Stomach (tissue), 9 donors: ENCODE measurements around the gene FOLR1. TPM values are rescaled to one million over a fixed set of nuclear protein-coding genes. Genes with fewer than 3 reads are reported as not detected.
A peak's percentile ranks its signal among the peaks of the same experiment; 100 is the strongest.

ENCODE experiments used
- DNase-seq, 2 donors: peaks; one replicate each; pipeline versions ENCODE4 v3.0.0 to v3.0.0-alpha.2; 2013 to 2019
- H3K27ac ChIP-seq, 5 donors: fragments of 200-600 bp in 4 of 5; sonication (generic) in 4 of 5; one replicate each; pipeline ENCODE4 v1.5.1; 2013 to 2019; ENCODE audit warnings: mild to moderate bottlenecking in 1 of 5, moderate library complexity in 1 of 5
- H3K27me3 ChIP-seq, 3 donors: fragments of 200-600 bp; sonication (generic); one replicate each; pipeline ENCODE4 v1.5.1; 2017 to 2019; ENCODE audit warnings: mixed run types in 1 of 3
- H3K36me3 ChIP-seq, 4 donors: fragments of 200-600 bp; sonication (generic); 1 replicate in 3 of 4; 2 replicates in 1 of 4; pipeline ENCODE4 v1.5.1; 2016 to 2019
- H3K4me1 ChIP-seq, 4 donors: fragments of 200-600 bp; sonication (generic); one replicate each; pipeline ENCODE4 v1.5.1; 2016 to 2019
- H3K4me3 ChIP-seq, 4 donors: fragments of 200-600 bp; sonication (generic) in 3 of 4; one replicate each; pipeline ENCODE4 v1.5.1; 2016 to 2019; ENCODE audit warnings: mild to moderate bottlenecking in 1 of 4
- H3K9me3 ChIP-seq, 4 donors: fragments of 200-600 bp; sonication (generic); one replicate each; pipeline ENCODE4 v1.5.1; 2016 to 2019
- CTCF ChIP-seq, 7 experiments: fragments of 450-650 bp in 4 of 7; fragments of 200-600 bp in 3 of 7; sonication (generic) in 3 of 7; IDR thresholded peaks; one replicate each; pipeline ENCODE4 v1.5.1; 2016 to 2019; ENCODE audit warnings: antibody characterized with exemption in 7 of 7, control low read depth in 2 of 7, mild to moderate bottlenecking in 1 of 7
- EP300 ChIP-seq: sonication (generic); formaldehyde crosslinking; IDR thresholded peaks from one replicate; pipeline ENCODE4 v1.6.1; 2017; ENCODE audit warnings: antibody characterized with exemption
- POLR2A ChIP-seq, 4 donors: fragments of 450-650 bp; IDR thresholded peaks; one replicate each; pipeline ENCODE4 v1.6.1; 2016; ENCODE audit warnings: antibody characterized with exemption in 4 of 4, control low read depth in 2 of 4, mild to moderate bottlenecking in 1 of 4, moderate library complexity in 1 of 4
- POLR2AphosphoS5 ChIP-seq, 3 donors: sonication (generic); formaldehyde crosslinking; IDR thresholded peaks; one replicate each; pipeline ENCODE4 v1.6.1; 2016; ENCODE audit warnings: antibody characterized with exemption in 3 of 3
- WGBS, 5 donors: extraction: QIAGEN DNeasy Blood & Tissue Kit in 3 of 5; methylation state at CpG; one replicate each; pipeline versions ENCODE4 v1.1.5 to v1.1.7; 2013 to 2018; 5-methylcytosine and 5-hydroxymethylcytosine counted together
- intact Hi-C: fragments of 100-400 bp; cut with DNase I; formaldehyde crosslinking; loops from one replicate; pipeline ENCODE4 v1.15.1; 2023; ENCODE audit warnings: low total_unique reads
- polyA plus RNA-seq, 3 donors: library from polyadenylated mRNA; stranded (reverse); fragments of 200-250 nt; gene quantifications; one replicate each; pipeline ENCODE4 v1.2.3, GENCODE V29; 2013
- total RNA-seq, 5 donors: library from RNA; depleted of rRNA; stranded (reverse); fragments of >200 nt; gene quantifications; one replicate each; pipeline versions ENCODE4 v1.1.0 to v1.2.3, GENCODE V29; 2014 to 2016
- donor health status: healthy with polysubstance abuse.
- donor health status: Bipolar disorder and iron deficiency.
- donor health status: healthy.

Gene FOLR1
- total and polyA plus RNA-seq, 8 donors = 0.55 to 22.6 (median 6.1) TPM; not detected in 3

GRCh38 chr11:72244060-72244360, 52.1 kb downstream of the FOLR1 start, which contains the start of gene PHOX2A:
Gene PHOX2A, minus strand, starts transcription at chr11:72244176. Its CDS starts 172 bp downstream, at chr11:72244004.
- intact Hi-C loops = no loop called here
- H3K4me1 ChIP-seq = peaks cover 30 to 42% (median 36%) of the 10 kb centered on the region in 4 donors
- H3K9me3 ChIP-seq = peaks cover 0 to 8% (median 0%) of the 10 kb centered on the region in 4 donors
- peaks cover 21 to 93% (median 62%) of the 10 kb centered on the region in 3 donors for H3K27me3 ChIP-seq
- H3K4me3 ChIP-seq = peak within 1 kb of the TSS in 3 of 4 donors; percentile 19 to 38 (median 25)
- no peak for DNase-seq
- WGBS, 5 donors = 0 to 4% (median 3%) methylated on average over 7 to 37 of the region's 37 CpGs
- H3K27ac ChIP-seq = no peak within 1 kb of the TSS
- TF ChIP-seq POLR2AphosphoS5 (IDR thresholded peaks at IDR 0.05) = no peak
- TF ChIP-seq CTCF (IDR thresholded peaks at IDR 0.05) = no peak
- TF ChIP-seq POLR2A (IDR thresholded peaks at IDR 0.05) = no peak
- no peak for TF ChIP-seq EP300
- H3K36me3 ChIP-seq = no peaks in the 10 kb centered on the region

DNA sequence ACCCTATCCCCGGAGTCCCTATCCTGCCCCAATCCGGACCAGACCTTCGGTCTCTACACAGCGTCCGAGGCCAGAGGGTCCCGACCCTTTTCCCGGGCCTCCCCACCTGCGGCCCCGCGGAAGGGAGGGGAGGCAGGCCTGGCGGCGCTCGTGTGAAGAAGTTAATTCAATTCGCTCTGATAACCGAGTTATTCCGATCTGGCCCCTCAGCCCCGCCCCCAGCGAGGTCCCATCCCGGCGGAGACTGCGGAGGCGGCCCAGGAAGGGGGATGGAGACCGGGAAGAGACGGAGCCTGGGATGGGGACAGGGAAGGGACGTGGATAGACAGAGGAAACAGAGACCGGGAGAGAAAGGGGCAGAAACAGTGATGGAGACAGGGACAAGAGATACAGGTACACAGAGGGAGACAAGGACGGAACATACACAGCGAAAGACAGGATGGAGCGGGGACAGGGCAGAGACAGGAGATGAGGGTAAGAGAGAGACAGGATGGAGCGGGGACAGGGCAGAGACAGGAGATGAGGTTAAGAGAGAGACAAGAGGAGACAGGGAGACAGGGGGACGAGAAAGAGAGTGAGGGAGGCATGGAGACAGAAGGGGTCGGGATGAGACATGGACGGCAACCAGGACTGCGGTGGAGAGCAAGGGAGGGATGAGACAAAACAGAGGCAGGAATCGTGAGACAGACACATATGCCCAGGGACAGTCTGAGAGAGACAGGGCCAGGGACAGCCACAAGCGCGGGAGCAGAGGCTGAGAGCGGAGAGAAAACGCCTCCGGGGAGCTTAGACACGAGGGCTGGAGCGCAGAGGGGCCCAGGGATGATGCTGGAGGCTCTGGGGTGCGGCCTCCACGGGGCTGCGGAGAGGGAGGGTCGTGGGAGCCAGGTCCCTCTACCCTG, 52.7 kb downstream of the FOLR1 start:
- peak overlapping the region in 3 of 4 donors; percentile 19 to 38 (median 25) for H3K4me3 ChIP-seq

GRCh38 chr11:72245263-72245816, 53.4 kb downstream of the FOLR1 start:
- no peak for DNase-seq
- no peak for TF ChIP-seq EP300
- TF ChIP-seq POLR2AphosphoS5 (IDR thresholded peaks at IDR 0.05) = no peak
- no peak for TF ChIP-seq CTCF (IDR thresholded peaks at IDR 0.05)
- TF ChIP-seq POLR2A (IDR thresholded peaks at IDR 0.05) = no peak
- WGBS, 5 donors = 11 to 18% (median 14%) methylated on average over 19 of the region's 19 CpGs
- Histone ChIP-seq H3K4me3 (no peak overlapping the region), H3K9me3 (peaks cover 0 to 8% (median 0%) of the 10 kb centered on the region in 4 donors), H3K4me1 (peaks cover 17 to 28% (median 24%) of the 10 kb centered on the region in 4 donors), H3K27me3 (peaks cover 21 to 91% (median 61%) of the 10 kb centered on the region in 3 donors), H3K36me3 (no peaks in the 10 kb centered on the region), H3K27ac (no peak overlapping the region)
- intact Hi-C loops = no loop called here

More for the DNA sequence above, 52.7 kb downstream of the FOLR1 start:
- no peak for DNase-seq
- H3K36me3 ChIP-seq = no peaks in the 10 kb centered on the region
- no peak overlapping the region for H3K27ac ChIP-seq
- 8 to 11% (median 9%) methylated on average over 39 to 46 of the region's 46 CpGs for WGBS, 5 donors
- H3K9me3 ChIP-seq = peaks cover 0 to 8% (median 0%) of the 10 kb centered on the region in 4 donors
- H3K27me3 ChIP-seq = peaks cover 21 to 91% (median 62%) of the 10 kb centered on the region in 3 donors
- intact Hi-C loops = no loop called here
- peaks cover 24 to 36% (median 30%) of the 10 kb centered on the region in 4 donors for H3K4me1 ChIP-seq
- TF ChIP-seq EP300 (no peak), POLR2AphosphoS5 (IDR thresholded peaks at IDR 0.05) (no peak), POLR2A (IDR thresholded peaks at IDR 0.05) (no peak), CTCF (IDR thresholded peaks at IDR 0.05) (no peak)

Other genes with a start within 250 kb of the FOLR1 start
- gene IL18BP, start 193.2 kb upstream of the FOLR1 start, total RNA-seq = 10 to 100 TPM in 3 of 5 donors, 1 to 10 TPM in 2; 2.7 to 14.8 (median 11.7) TPM
- 1 to 10 TPM; 2.0 to 6.2 (median 3.8) TPM for gene IL18BP, start 193.2 kb upstream of the FOLR1 start, polyA plus RNA-seq
- gene NUMA1, start 111.6 kb upstream of the FOLR1 start, total RNA-seq = 100 to 1,000 TPM; 161 to 619 (median 285) TPM
- 100 to 1,000 TPM in 1 of 3 donors, 10 to 100 TPM in 2; 84.2 to 115 (median 92.1) TPM for gene NUMA1, start 111.6 kb upstream of the FOLR1 start, polyA plus RNA-seq
- gene LRRC51, start 111.3 kb upstream of the FOLR1 start, total RNA-seq = 1 to 10 TPM in 2 of 5 donors, not detected in 3; 2.0 to 4.8 TPM
- 1 to 10 TPM; 5.8 to 7.9 (median 6.8) TPM for gene LRRC51, start 111.3 kb upstream of the FOLR1 start, polyA plus RNA-seq
- 100 to 1,000 TPM in 2 of 5 donors, 10 to 100 TPM in 2, 1 to 10 TPM in 1; 3.5 to 121 (median 88.4) TPM for gene LAMTOR1, start 88.8 kb upstream of the FOLR1 start, total RNA-seq
- gene LAMTOR1, start 88.8 kb upstream of the FOLR1 start, polyA plus RNA-seq = 100 to 1,000 TPM in 2 of 3 donors, 10 to 100 TPM in 1; 88.6 to 159 (median 153) TPM
- gene TOMT, start 86.2 kb upstream of the FOLR1 start, total RNA-seq = not detected
- not detected for gene TOMT, start 86.2 kb upstream of the FOLR1 start, polyA plus RNA-seq
- gene ANAPC15, start 79.4 kb upstream of the FOLR1 start, total RNA-seq = 10 to 100 TPM; 13.3 to 74.1 (median 17.0) TPM
- gene ANAPC15, start 79.4 kb upstream of the FOLR1 start, polyA plus RNA-seq = 10 to 100 TPM; 56.4 to 79.1 (median 74.8) TPM
- gene FOLR3, start 56.4 kb upstream of the FOLR1 start, total RNA-seq = 10 to 100 TPM in 1 of 5 donors, not detected in 4; 36.8 TPM
- gene FOLR3, start 56.4 kb upstream of the FOLR1 start, polyA plus RNA-seq = under 1 TPM in 2 of 3 donors, not detected in 1; 0.15 to 0.62 TPM
- 10 to 100 TPM in 2 of 5 donors, 1 to 10 TPM in 3; 1.8 to 28.6 (median 9.6) TPM for gene FOLR2, start 24.7 kb downstream of the FOLR1 start, total RNA-seq
- 10 to 100 TPM in 1 of 3 donors, 1 to 10 TPM in 2; 3.2 to 14.8 (median 9.0) TPM for gene FOLR2, start 24.7 kb downstream of the FOLR1 start, polyA plus RNA-seq
- gene INPPL1, start 32.6 kb downstream of the FOLR1 start, total RNA-seq = 100 to 1,000 TPM in 4 of 5 donors, 10 to 100 TPM in 1; 40.2 to 226 (median 153) TPM
- 10 to 100 TPM; 20.9 to 63.1 (median 51.2) TPM for gene INPPL1, start 32.6 kb downstream of the FOLR1 start, polyA plus RNA-seq
- not detected for gene PHOX2A, start 52.0 kb downstream of the FOLR1 start, total RNA-seq
- gene PHOX2A, start 52.0 kb downstream of the FOLR1 start, polyA plus RNA-seq = under 1 TPM in 1 of 3 donors, not detected in 2; 0.53 TPM
- gene CLPB, start 242.4 kb downstream of the FOLR1 start, total RNA-seq = 10 to 100 TPM; 16.1 to 96.9 (median 20.3) TPM
- 1 to 10 TPM; 2.6 to 8.0 (median 6.6) TPM for gene CLPB, start 242.4 kb downstream of the FOLR1 start, polyA plus RNA-seq